IMR-90 (cell line): ENCODE data around the gene BRAF. TPM values are rescaled to one million over a fixed set of nuclear protein-coding genes. Genes with fewer than 3 reads are reported as not detected.

Experiments used
- ATAC-seq: fragments of 200-7000 bp; cut with Tn5 transposase; 2 replicates; pipeline ENCODE4 v1.9.1; 2020; ENCODE audit warnings: low read depth, mild to moderate bottlenecking, moderate library complexity
- BruUV-seq: library from RNA; stranded (reverse); fragments of 400-500 nt; replicated peaks from 2 replicates; lab custom pipeline; 2021; lab: Mats Ljungman, UMichigan
- CTCF ChIA-PET: fragments of 300-600 bp; formaldehyde crosslinking; extraction: SDS; loops from one replicate; lab custom pipeline; 2021; ENCODE audit warnings: antibody characterized with exemption; lab: Yijun Ruan, JAX
- POLR2A ChIA-PET: fragments of 300-600 bp; sonication (Branson Sonifier 250); formaldehyde crosslinking; loops from one replicate; lab custom pipeline; 2022; ENCODE audit warnings: antibody characterized with exemption; ENCODE audit not compliant: unreplicated experiment; lab: Charles Lee
- DNase-seq: peaks from one replicate; pipeline ENCODE4 v3.0.0; 2013
- H2AFZ ChIP-seq: replicated peaks from 2 replicates; pipeline ENCODE3; 2013; ENCODE audit warnings: low read length, mild to moderate bottlenecking; ENCODE audit not compliant: poor library complexity
- H2AK5ac ChIP-seq: 2 replicates; pipeline ENCODE4 v1.6.1; 2013; ENCODE audit warnings: low read depth, low read length, inconsistent platforms
- H2AK9ac ChIP-seq: replicated peaks from 2 replicates; pipeline ENCODE3; 2013; ENCODE audit warnings: mild to moderate bottlenecking, low read depth, low read length, moderate library complexity; ENCODE audit not compliant: poor library complexity
- H2BK120ac ChIP-seq: 2 replicates; pipeline ENCODE4 v1.6.1; 2013; ENCODE audit warnings: low read depth, low read length, inconsistent platforms
- H2BK15ac ChIP-seq: 3 replicates; pipeline ENCODE4 v1.6.1; 2013; ENCODE audit warnings: low read depth, low read length, inconsistent platforms
- H2BK20ac ChIP-seq: 2 replicates; pipeline ENCODE4 v1.6.1; 2013; ENCODE audit warnings: low read depth, mild to moderate bottlenecking, inconsistent platforms, low read length, moderate library complexity
- H2BK5ac ChIP-seq: 2 replicates; pipeline ENCODE4 v1.6.1; 2013; ENCODE audit warnings: mild to moderate bottlenecking, low read depth, low read length, inconsistent platforms; ENCODE audit not compliant: poor library complexity, severe bottlenecking
- H3K14ac ChIP-seq: replicated peaks from 2 replicates; pipeline ENCODE4 v1.6.1; 2013; ENCODE audit warnings: low read depth, low read length, inconsistent platforms
- H3K18ac ChIP-seq: 2 replicates; pipeline ENCODE4 v1.6.1; 2013; ENCODE audit warnings: low read depth, low read length, control low read depth
- H3K23ac ChIP-seq: 2 replicates; pipeline ENCODE4 v1.6.1; 2013; ENCODE audit warnings: low read depth, low read length, inconsistent platforms
- H3K27ac ChIP-seq: 2 replicates; pipeline ENCODE4 v1.5.1; 2013; ENCODE audit warnings: mild to moderate bottlenecking, control low read depth, low read length; ENCODE audit not compliant: insufficient read depth
- H3K27me3 ChIP-seq: 2 replicates; pipeline ENCODE4 v1.6.1; 2013; ENCODE audit warnings: low read length; ENCODE audit not compliant: control insufficient read depth, insufficient read depth
- H3K36me3 ChIP-seq: 2 replicates; pipeline ENCODE4 v1.6.1; 2013; ENCODE audit warnings: low read length, mixed read lengths; ENCODE audit not compliant: control insufficient read depth, insufficient read depth
- H3K4ac ChIP-seq: 2 replicates; pipeline ENCODE4 v1.6.1; 2013; ENCODE audit warnings: low read depth, low read length, inconsistent platforms
- H3K4me1 ChIP-seq: 2 replicates; pipeline ENCODE4 v1.6.1; 2013; ENCODE audit warnings: low read length, mixed read lengths; ENCODE audit not compliant: control insufficient read depth, insufficient read depth
- H3K4me2 ChIP-seq: 2 replicates; pipeline ENCODE4 v1.6.1; 2013; ENCODE audit warnings: low read depth, mild to moderate bottlenecking, control low read depth, low read length, moderate library complexity
- H3K4me3 ChIP-seq: 2 replicates; pipeline ENCODE4 v1.5.1; 2013; ENCODE audit warnings: low read depth, mild to moderate bottlenecking, control low read depth, low read length, moderate library complexity; ENCODE audit not compliant: insufficient read depth
- H3K56ac ChIP-seq: 2 replicates; pipeline ENCODE4 v1.6.1; 2013; ENCODE audit warnings: low read length, inconsistent platforms; ENCODE audit not compliant: insufficient read depth; ENCODE audit errors: extremely low read depth
- H3K79me1 ChIP-seq, 2 experiments: 2 replicates each; pipeline ENCODE4 v1.6.1; 2013; ENCODE audit warnings: low read length in 2 of 2, inconsistent platforms in 1 of 2, low read depth in 1 of 2
- H3K9ac ChIP-seq: 2 replicates; pipeline ENCODE4 v1.6.1; 2013; ENCODE audit warnings: low read depth, low read length, control low read depth
- H3K9me1 ChIP-seq: 2 replicates; pipeline ENCODE4 v1.6.1; 2013; ENCODE audit warnings: low read length, inconsistent platforms; ENCODE audit not compliant: insufficient read depth
- H3K9me3 ChIP-seq: 2 replicates; pipeline ENCODE4 v1.6.1; 2013; ENCODE audit warnings: low read length; ENCODE audit not compliant: control insufficient read depth, insufficient read depth
- H4K20me1 ChIP-seq: 2 replicates; pipeline ENCODE4 v1.6.1; 2013; ENCODE audit warnings: low read length, inconsistent platforms; ENCODE audit not compliant: insufficient read depth
- H4K5ac ChIP-seq: 2 replicates; pipeline ENCODE4 v1.6.1; 2013; ENCODE audit warnings: mild to moderate bottlenecking, low read depth, low read length, control low read depth
- H4K8ac ChIP-seq, 2 experiments: 2 replicates each; pipeline ENCODE4 v1.6.1; 2013; ENCODE audit warnings: low read depth in 2 of 2, low read length in 2 of 2, control low read depth in 1 of 2, inconsistent platforms in 1 of 2
- H4K91ac ChIP-seq: 2 replicates; pipeline ENCODE4 v1.6.1; 2013; ENCODE audit warnings: low read depth, low read length, inconsistent platforms; ENCODE audit not compliant: insufficient read depth
- CEBPB ChIP-seq: IDR thresholded peaks from 2 replicates; pipeline ENCODE4 v1.6.1; 2012; ENCODE audit warnings: low read depth, low read length, improper control_type of control experiment
- MAZ ChIP-seq: IDR thresholded peaks from 2 replicates; pipeline ENCODE4 v1.6.1; 2012; ENCODE audit warnings: low read depth, mild to moderate bottlenecking, low read length, improper control_type of control experiment, moderate library complexity, borderline replicate concordance
- NFE2L2 ChIP-seq: fragments of 150-350 bp; IDR thresholded peaks from 2 replicates; pipeline ENCODE4 v1.6.1; 2016; ENCODE audit warnings: low read depth, mild to moderate bottlenecking, low read length
- POLR2A ChIP-seq: IDR thresholded peaks from 2 replicates; pipeline ENCODE4 v1.6.1; 2012; ENCODE audit warnings: mild to moderate bottlenecking, low read depth, low read length
- RCOR1 ChIP-seq: IDR thresholded peaks from 2 replicates; pipeline ENCODE4 v1.6.1; 2012; ENCODE audit warnings: mild to moderate bottlenecking, low read length, improper control_type of control experiment; ENCODE audit not compliant: insufficient replicate concordance
- whole genome bisulfite sequencing, 2 experiments: methylation state at CpG; one replicate each; pipeline versions ENCODE4 v1.1.5 to v1.1.7; 2013; ENCODE audit warnings: missing lambda C conversion rate in 2 of 2; ENCODE audit not compliant: insufficient read length in 1 of 2; ENCODE audit errors: extremely low coverage in 2 of 2; 5-methylcytosine and 5-hydroxymethylcytosine counted together
- dilution Hi-C: fragments of 300-500 bp; cut with HindIII; formaldehyde crosslinking; loops from one replicate; pipeline ENCODE4 v1.14.3; 2018; ENCODE audit warnings: low sequenced_read_pairs; ENCODE audit not compliant: unreplicated experiment
- in situ Hi-C: fragments of 300-500 bp; cut with MboI; formaldehyde crosslinking; loops from 3 replicates; pipeline ENCODE4 v1.14.3; 2019; ENCODE audit warnings: low sequenced_read_pairs, inconsistent platforms, mixed read lengths
- intact Hi-C: fragments of 100-400 bp; cut with micrococcal nuclease; formaldehyde crosslinking; loops from 2 replicates; pipeline ENCODE4 v1.10.0; 2022
- polyA plus RNA-seq, 3 experiments: library from polyadenylated mRNA; depleted of rRNA; stranded (reverse); fragments of >200 nt; gene quantifications; 2 replicates each; pipeline ENCODE4 v1.2.3, GENCODE V29; 2012; ENCODE audit warnings: low replicate concordance in 1 of 3
- total RNA-seq: library from RNA; depleted of rRNA; stranded (reverse); fragments of >200 nt; gene quantifications from 2 replicates; pipeline ENCODE4 v1.2.3, GENCODE V29; 2012

BRAF gene
- total and polyA plus RNA-seq, 2 of the 4 experiments (the other 2 are of a cell fraction): 5.7 to 12.9 TPM

DNA sequence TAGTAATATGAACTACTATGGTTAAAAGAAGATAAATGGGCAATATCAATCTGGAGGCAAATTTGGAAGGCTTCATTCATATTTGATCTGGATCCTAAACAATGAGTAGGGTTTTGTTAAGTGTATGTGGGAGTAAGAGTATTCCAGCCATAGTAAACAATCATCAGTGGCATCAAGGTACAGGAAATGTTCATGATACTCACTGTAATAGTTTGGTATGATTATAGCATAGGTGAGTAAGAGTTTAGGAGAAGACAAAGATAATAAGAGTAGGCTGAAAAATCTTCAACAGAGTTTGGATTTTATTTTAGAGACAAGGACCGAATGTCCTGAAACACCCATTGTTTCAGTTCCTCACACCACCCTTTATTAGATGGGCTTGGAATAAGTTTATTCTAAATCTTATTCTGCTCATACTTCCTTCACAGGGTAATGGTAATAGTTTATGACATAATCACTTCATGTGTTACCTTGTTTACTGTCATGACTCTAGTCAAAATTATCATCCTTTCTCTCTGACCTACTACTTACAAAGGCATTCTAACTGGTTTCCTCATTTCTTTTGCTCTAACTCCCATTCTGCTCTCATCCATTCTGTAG, 38.9 kb downstream of the BRAF start:
- ChIA-PET CTCF (no interaction called here), POLR2A (interaction anchor here (0.6 kb wide), 1 partner anchor 17 kb away, joined by 5 read pairs; no protein-coding TSS in a partner anchor)
- peaks cover 36 to 52% of the 10 kb centered on the region in 2 experiments for H3K79me1 ChIP-seq
- no peak overlapping the region for H4K91ac ChIP-seq
- no CpG with 5 or more reads among the region's 1 CpG for WGBS, 2 experiments
- BruUV-seq: no TSS peak
- H2BK15ac ChIP-seq: no peak overlapping the region
- H3K23ac ChIP-seq: no peak overlapping the region
- no peaks in the 10 kb centered on the region for H3K27me3 ChIP-seq
- dilution Hi-C loops: no loop called here
- peaks cover 7% of the 10 kb centered on the region for H3K4me1 ChIP-seq
- TF ChIP-seq CEBPB (no peak), MAZ (no peak), RCOR1 (no peak), NFE2L2 (no peak), POLR2A (no peak)
- H3K4me2 ChIP-seq: no peak overlapping the region
- H3K9me3 ChIP-seq: no peaks in the 10 kb centered on the region
- 0 out of 2 replicates have a peak, but pooled peaks cover 3% of the 10 kb centered on the region for H3K9me1 ChIP-seq
- H3K56ac ChIP-seq: no peak overlapping the region
- peaks cover 57% of the 10 kb centered on the region for H4K20me1 ChIP-seq
- no peak overlapping the region for H3K18ac ChIP-seq
- H2BK20ac ChIP-seq: no peak overlapping the region
- H3K14ac ChIP-seq: no peak overlapping the region
- no peak overlapping the region for H4K8ac ChIP-seq
- no peak overlapping the region for H2AFZ ChIP-seq
- no peak overlapping the region for H2AK9ac ChIP-seq
- no peak overlapping the region for H4K5ac ChIP-seq
- no peak overlapping the region for H2BK120ac ChIP-seq
- ATAC-seq (no peak), DNase-seq (no peak)
- no peak overlapping the region for H2AK5ac ChIP-seq
- no peaks in the 10 kb centered on the region for H3K36me3 ChIP-seq
- no peak overlapping the region for H3K4me3 ChIP-seq
- H3K4ac ChIP-seq: no peak overlapping the region
- in situ Hi-C loops: no loop called here
- no peak overlapping the region for H3K9ac ChIP-seq
- H2BK5ac ChIP-seq: no peak overlapping the region
- no peak overlapping the region for H3K27ac ChIP-seq
- intact Hi-C loops: no loop called here
